Erythroblast (primary cell): Measurements from ENCODE around the gene ERBB4.

Experiments used
- GATA1 ChIP-seq: IDR thresholded peaks from 2 replicates; pipeline ENCODE4 v1.6.1; 2011; ENCODE audit warnings: low read depth, mild to moderate bottlenecking, control low read depth, low read length, moderate library complexity
- POLR2A ChIP-seq: IDR thresholded peaks from 2 replicates; pipeline ENCODE4 v1.6.1; 2011; ENCODE audit warnings: mild to moderate bottlenecking, low read length

GRCh38 chr2:212099658-212100057 lies 438.9 kb downstream of the ERBB4 start:
- TF ChIP-seq POLR2A: no peak
- no peak for TF ChIP-seq GATA1
